HepG2 (cell line): ENCODE data around the gene NUTF2. TPM values are rescaled to one million over a fixed set of nuclear protein-coding genes. Genes with fewer than 3 reads are reported as not detected.
A peak's percentile ranks its signal among the peaks of the same experiment; 100 is the strongest.

ENCODE experiments used
- AFF4 ChIP-seq: sonication (generic); formaldehyde crosslinking; IDR thresholded peaks from 2 replicates; pipeline ENCODE4 v1.4.0; 2020; ENCODE audit warnings: missing genetic modification reagents
- CENPBD1 ChIP-seq: sonication (generic); formaldehyde crosslinking; IDR thresholded peaks from 2 replicates; pipeline ENCODE4 v1.8.0; 2022; ENCODE audit warnings: missing genetic modification reagents, low read depth, mild to moderate bottlenecking, borderline replicate concordance
- IRF1 ChIP-seq: sonication (generic); formaldehyde crosslinking; IDR thresholded peaks from 2 replicates; pipeline ENCODE4 v1.4.0; 2020; ENCODE audit warnings: low read depth, mild to moderate bottlenecking, missing genetic modification reagents
- NCOA5 ChIP-seq: sonication (generic); formaldehyde crosslinking; IDR thresholded peaks from 2 replicates; pipeline ENCODE4 v1.4.0; 2020; ENCODE audit warnings: missing genetic modification reagents
- NFIB ChIP-seq: sonication (generic); formaldehyde crosslinking; IDR thresholded peaks from 2 replicates; pipeline ENCODE4 v1.9.0; 2021; ENCODE audit warnings: missing genetic modification reagents, mild to moderate bottlenecking, borderline replicate concordance
- NFYC ChIP-seq: IDR thresholded peaks from 2 replicates; pipeline ENCODE4 v1.6.1; 2016; ENCODE audit warnings: missing genetic modification reagents, missing compliant biosample characterization
- SALL1 ChIP-seq: sonication (generic); formaldehyde crosslinking; IDR thresholded peaks from 2 replicates; pipeline ENCODE4 v1.8.0; 2022; ENCODE audit warnings: mild to moderate bottlenecking, missing genetic modification reagents
- SP2 ChIP-seq: sonication (generic); formaldehyde crosslinking; IDR thresholded peaks from 2 replicates; pipeline ENCODE4 v1.5.1; 2020; ENCODE audit warnings: mild to moderate bottlenecking, missing genetic modification reagents
- TARDBP ChIP-seq: sonication (generic); formaldehyde crosslinking; IDR thresholded peaks from 2 replicates; pipeline ENCODE4 v1.8.0; 2022; ENCODE audit warnings: mild to moderate bottlenecking, missing genetic modification reagents
- TEF ChIP-seq: sonication (generic); formaldehyde crosslinking; IDR thresholded peaks from 2 replicates; pipeline ENCODE4 v1.5.0; 2020; ENCODE audit warnings: missing genetic modification reagents
- YY1 ChIP-seq: IDR thresholded peaks from 2 replicates; pipeline ENCODE4 v1.6.1; 2011; ENCODE audit warnings: low read length, low read depth, moderate library complexity, mild to moderate bottlenecking; ENCODE audit not compliant: insufficient read depth, insufficient replicate concordance
- ZBTB34 ChIP-seq: sonication (generic); formaldehyde crosslinking; IDR thresholded peaks from 2 replicates; pipeline ENCODE4 v1.8.0; 2022; ENCODE audit warnings: mild to moderate bottlenecking, missing genetic modification reagents
- ZEB1 ChIP-seq: IDR thresholded peaks from 2 replicates; pipeline ENCODE4 v1.6.1; 2012; ENCODE audit warnings: mild to moderate bottlenecking, low read depth, inconsistent platforms; ENCODE audit not compliant: insufficient replicate concordance
- ZGPAT ChIP-seq: IDR thresholded peaks from 2 replicates; pipeline ENCODE4 v1.6.1; 2016; ENCODE audit warnings: mild to moderate bottlenecking
- ZNF136 ChIP-seq: sonication (generic); formaldehyde crosslinking; IDR thresholded peaks from 2 replicates; pipeline ENCODE4 v1.8.1; 2022; ENCODE audit warnings: low read depth, mild to moderate bottlenecking, moderate library complexity, missing genetic modification reagents
- ZNF232 ChIP-seq: sonication (generic); formaldehyde crosslinking; IDR thresholded peaks from 2 replicates; pipeline ENCODE4 v1.4.0; 2020; ENCODE audit warnings: missing genetic modification reagents, borderline replicate concordance
- ZNF317 ChIP-seq: sonication (generic); formaldehyde crosslinking; IDR thresholded peaks from 2 replicates; pipeline ENCODE4 v1.5.0; 2020; ENCODE audit warnings: mild to moderate bottlenecking, missing genetic modification reagents
- ZNF761 ChIP-seq: sonication (generic); formaldehyde crosslinking; conservative IDR thresholded peaks from 2 replicates; pipeline ENCODE4 v1.4.0; 2020; ENCODE audit warnings: mild to moderate bottlenecking, missing genetic modification reagents
- ZSCAN21 ChIP-seq: sonication (generic); formaldehyde crosslinking; IDR thresholded peaks from 2 replicates; pipeline ENCODE4 v1.8.0; 2022; ENCODE audit warnings: mild to moderate bottlenecking, missing genetic modification reagents, moderate library complexity, borderline replicate concordance
- polyA plus RNA-seq, 8 experiments: library from polyadenylated mRNA; depleted of rRNA in 3 of 8; stranded (reverse) in 7 of 8; unstranded in 1 of 8; fragments of >200 nt; fragmentation: Illumina TruSeq in 4 of 8; extraction: Trizol in 4 of 8; gene quantifications; 2 replicates each; pipeline versions ENCODE4 v1.2.1 to v1.2.3, GENCODE V29; 2011 to 2016; ENCODE audit warnings: low read depth in 4 of 8, missing spikeins in 1 of 8, mixed read lengths in 1 of 8; ENCODE audit not compliant: insufficient read depth in 1 of 8
- total RNA-seq, 5 experiments: library from RNA; depleted of rRNA; stranded (reverse); fragments of >200 nt; fragmentation: Illumina TruSeq; extraction: Trizol; gene quantifications; 2 replicates each; pipeline ENCODE4 v1.2.3, GENCODE V29; 2016; ENCODE audit warnings: low read depth in 1 of 5

The NUTF2 gene
- total and polyA plus RNA-seq, 2 of the 13 experiments (the other 11 are each of a cell fraction or from before 2014, with no cell fraction given): 168 to 214 TPM

GRCh38 chr16:67892899-67893742 is 46.4 kb downstream of the NUTF2 start, which contains the start of gene PSKH1 (continued):
- TF ChIP-seq YY1 (peak; percentile 96), ZSCAN21 (CRISPR knock-in tag) (peak; percentile 81), ZNF136 (peak; percentile 24; the same call in 1 of the 2 replicates), NCOA5 (peak; percentile 64; the same call in 1 of the 2 replicates), TEF (CRISPR knock-in tag) (peak; percentile 68; the same call in 1 of the 2 replicates), CENPBD1 (CRISPR knock-in tag) (no peak), NFYC (CRISPR knock-in tag) (peak; percentile 78), ZNF761 (0 out of 2 replicates have a peak, but pooled peaks have one; percentile 79), NFIB (no peak), IRF1 (CRISPR knock-in tag) (0 out of 2 replicates have a peak, but pooled peaks have one; percentile 34), TARDBP (CRISPR knock-in tag) (0 out of 2 replicates have a peak, but pooled peaks have one; percentile 14), ZNF317 (CRISPR knock-in tag) (peak; percentile 43; the same call in 1 of the 2 replicates), AFF4 (CRISPR knock-in tag) (0 out of 2 replicates have a peak, but pooled peaks have one; percentile 61), SALL1 (CRISPR knock-in tag) (0 out of 2 replicates have a peak, but pooled peaks have one; percentile 5), ZEB1 (no peak), ZGPAT (CRISPR knock-in tag) (no peak), SP2 (peak; percentile 88), ZNF232 (0 out of 2 replicates have a peak, but pooled peaks have one; percentile 56), ZBTB34 (CRISPR knock-in tag) (peak; percentile 41; the same call in 1 of the 2 replicates)
